Measurements from ENCODE around the gene FAM53B. TPM values are rescaled to one million over a fixed set of nuclear protein-coding genes. Genes with fewer than 3 reads are reported as not detected.

Gene FAM53B
- total RNA-seq, 4 donors from 2014 or later, result 21.9 to 42.6 (median 32.2) TPM

- TF ChIP-seq CTCF (IDR thresholded peaks at IDR 0.05), result no peak
- DNase-seq (ENCODE audit: low spot score), result no peak
- ATAC-seq (ENCODE audit: low FRiP score), result no peak
These were observed 84.8 kb downstream of the FAM53B start for GRCh38 chr10:124659380-124659779.

- ATAC-seq (ENCODE audit: low FRiP score) (no peak), DNase-seq (ENCODE audit: low spot score) (no peak)
- TF ChIP-seq CTCF (IDR thresholded peaks at IDR 0.05), result no peak
These were observed 85.5 kb downstream of the FAM53B start for GRCh38 chr10:124658591-124659242.

GRCh38 chr10:124657806-124658205 lies 86.4 kb downstream of the FAM53B start:
- no peak for ATAC-seq (ENCODE audit: low FRiP score)
- no peak for TF ChIP-seq CTCF (IDR thresholded peaks at IDR 0.05)
- DNase-seq (ENCODE audit: low spot score), result no peak

GRCh38 chr10:124656541-124656940 lies 87.6 kb downstream of the FAM53B start:
- DNase-seq (ENCODE audit: low spot score) (no peak), ATAC-seq (ENCODE audit: low FRiP score) (no peak)
- no peak for TF ChIP-seq CTCF (IDR thresholded peaks at IDR 0.05)

GRCh38 chr10:124656113-124656490 lies 88.1 kb downstream of the FAM53B start:
- DNase-seq (ENCODE audit: low spot score) (no peak), ATAC-seq (ENCODE audit: low FRiP score) (no peak)
- no peak for TF ChIP-seq CTCF (IDR thresholded peaks at IDR 0.05)

GRCh38 chr10:124655191-124656112 lies 88.7 kb downstream of the FAM53B start:
- TF ChIP-seq CTCF (IDR thresholded peaks at IDR 0.05), result no peak
- no peak for DNase-seq (ENCODE audit: low spot score)
- no peak for ATAC-seq (ENCODE audit: low FRiP score)

Measured in omental fat pad (tissue), 4 donors.